Ovary (tissue), 3 donors: ENCODE measurements around the gene MAVS.

Source experiments
- CTCF ChIP-seq, 3 donors: fragments of 450-650 bp in 2 of 3; fragments of 200-600 bp in 1 of 3; IDR thresholded peaks; one replicate each; pipeline versions ENCODE4 v1.5.1 to v1.8.0; 2016 to 2022; ENCODE audit warnings: antibody characterized with exemption in 3 of 3, mild to moderate bottlenecking in 1 of 3
- POLR2A ChIP-seq: fragments of 450-650 bp; IDR thresholded peaks from one replicate; pipeline ENCODE4 v1.6.1; 2017; ENCODE audit warnings: antibody characterized with exemption, mild to moderate bottlenecking, moderate library complexity
- donor health status: DM: no; HTN: no; CAD: no.

GRCh38 chr20:3815703-3816315 is 30.8 kb upstream of the MAVS start:
- TF ChIP-seq CTCF (IDR thresholded peaks at IDR 0.05) (no peak), POLR2A (no peak)
